HepG2 (cell line): Measurements from ENCODE around the gene BTBD19. TPM values are rescaled to one million over a fixed set of nuclear protein-coding genes. Genes with fewer than 3 reads are reported as not detected.

Source experiments
- ARID2 ChIP-seq: sonication (generic); formaldehyde crosslinking; IDR thresholded peaks from 2 replicates; pipeline ENCODE4 v1.8.1; 2022; ENCODE audit warnings: mild to moderate bottlenecking, missing genetic modification reagents, borderline replicate concordance
- ATRX ChIP-seq: sonication (generic); formaldehyde crosslinking; IDR thresholded peaks from 2 replicates; pipeline ENCODE4 v1.4.0; 2020; ENCODE audit warnings: missing genetic modification reagents, borderline replicate concordance
- DNMT1 ChIP-seq: sonication (generic); formaldehyde crosslinking; IDR thresholded peaks from 2 replicates; pipeline ENCODE4 v1.5.1; 2020; ENCODE audit warnings: mild to moderate bottlenecking, missing genetic modification reagents
- TBX2 ChIP-seq: sonication (generic); formaldehyde crosslinking; IDR thresholded peaks from 2 replicates; pipeline ENCODE4 v1.5.0; 2020; ENCODE audit warnings: missing genetic modification reagents, mild to moderate bottlenecking, borderline replicate concordance
- TCF7 ChIP-seq: sonication (generic); IDR thresholded peaks from 2 replicates; pipeline ENCODE4 v1.6.1; 2016; ENCODE audit warnings: antibody characterized with exemption, low read depth
- TFAP4 ChIP-seq: sonication (generic); IDR thresholded peaks from 2 replicates; pipeline ENCODE4 v1.6.1; 2016; ENCODE audit warnings: low read depth, borderline replicate concordance
- XBP1 ChIP-seq: sonication (generic); formaldehyde crosslinking; IDR thresholded peaks from 2 replicates; pipeline ENCODE4 v1.5.0; 2020; ENCODE audit warnings: missing genetic modification reagents
- YEATS2 ChIP-seq: sonication (generic); formaldehyde crosslinking; IDR thresholded peaks from 2 replicates; pipeline ENCODE4 v1.4.0; 2020; ENCODE audit warnings: missing genetic modification reagents, borderline replicate concordance
- YY1 ChIP-seq: IDR thresholded peaks from 2 replicates; pipeline ENCODE4 v1.6.1; 2011; ENCODE audit warnings: low read length, low read depth, moderate library complexity, mild to moderate bottlenecking; ENCODE audit not compliant: insufficient read depth, insufficient replicate concordance
- ZBTB14 ChIP-seq: sonication (generic); formaldehyde crosslinking; IDR thresholded peaks from 2 replicates; pipeline ENCODE4 v1.4.0; 2020; ENCODE audit warnings: missing genetic modification reagents
- ZMYM4 ChIP-seq: sonication (generic); formaldehyde crosslinking; IDR thresholded peaks from 2 replicates; pipeline ENCODE4 v1.8.1; 2023; ENCODE audit warnings: mild to moderate bottlenecking, missing genetic modification reagents
- ZNF205 ChIP-seq: IDR thresholded peaks from 2 replicates; pipeline ENCODE4 v1.6.1; 2018; ENCODE audit warnings: missing biosample characterization, missing genetic modification reagents
- ZNF276 ChIP-seq: sonication (generic); formaldehyde crosslinking; IDR thresholded peaks from 2 replicates; pipeline ENCODE4 v1.4.0; 2020; ENCODE audit warnings: mild to moderate bottlenecking, low read depth, missing genetic modification reagents
- ZNF326 ChIP-seq: sonication (generic); formaldehyde crosslinking; IDR thresholded peaks from 2 replicates; pipeline ENCODE4 v1.4.0; 2020; ENCODE audit warnings: missing genetic modification reagents, borderline replicate concordance
- ZNF639 ChIP-seq: conservative IDR thresholded peaks from 2 replicates; pipeline ENCODE4 v1.6.1; 2018; ENCODE audit warnings: missing genetic modification reagents
- ZNF709 ChIP-seq: sonication (generic); formaldehyde crosslinking; IDR thresholded peaks from 2 replicates; pipeline ENCODE4 v1.5.0; 2020; ENCODE audit warnings: mild to moderate bottlenecking, missing genetic modification reagents
- polyA plus RNA-seq, 8 experiments: library from polyadenylated mRNA; depleted of rRNA in 3 of 8; stranded (reverse) in 7 of 8; unstranded in 1 of 8; fragments of >200 nt; fragmentation: Illumina TruSeq in 4 of 8; extraction: Trizol in 4 of 8; gene quantifications; 2 replicates each; pipeline versions ENCODE4 v1.2.1 to v1.2.3, GENCODE V29; 2011 to 2016; ENCODE audit warnings: low read depth in 4 of 8, missing spikeins in 1 of 8, mixed read lengths in 1 of 8; ENCODE audit not compliant: insufficient read depth in 1 of 8
- total RNA-seq, 5 experiments: library from RNA; depleted of rRNA; stranded (reverse); fragments of >200 nt; fragmentation: Illumina TruSeq; extraction: Trizol; gene quantifications; 2 replicates each; pipeline ENCODE4 v1.2.3, GENCODE V29; 2016; ENCODE audit warnings: low read depth in 1 of 5
- TF ChIP-seq, protein P1 (sequence below): sonication (generic); formaldehyde crosslinking; IDR thresholded peaks from 2 replicates; pipeline ENCODE4 v1.8.0; 2022; ENCODE audit warnings: missing genetic modification reagents, mild to moderate bottlenecking, borderline replicate concordance
- TF ChIP-seq, protein P2 (sequence below): sonication (generic); formaldehyde crosslinking; IDR thresholded peaks from 2 replicates; pipeline ENCODE4 v1.8.1; 2023; ENCODE audit warnings: mild to moderate bottlenecking, missing genetic modification reagents
- TF ChIP-seq, protein P3 (sequence below): sonication (generic); formaldehyde crosslinking; IDR thresholded peaks from 2 replicates; pipeline ENCODE4 v1.8.1; 2023; ENCODE audit warnings: missing genetic modification reagents, mild to moderate bottlenecking, borderline replicate concordance

The BTBD19 gene
- total and polyA plus RNA-seq, 2 of the 13 experiments (the other 11 are each of a cell fraction or from before 2014, with no cell fraction given), result 2.7 to 6.7 TPM

GRCh38 chr1:44826375-44827196 is 18.3 kb downstream of the BTBD19 start (continued):
- TF ChIP-seq ZNF276 (CRISPR knock-in tag), result peak; percentile 49
- TF ChIP-seq ZNF639, result no peak; the same call in 1 of the 2 replicates
- TF ChIP-seq ZBTB14 (CRISPR knock-in tag), result no peak
- no peak for TF ChIP-seq DNMT1 (CRISPR knock-in tag)
- TF ChIP-seq ZNF326, result no peak
- TF ChIP-seq, protein P1, sequence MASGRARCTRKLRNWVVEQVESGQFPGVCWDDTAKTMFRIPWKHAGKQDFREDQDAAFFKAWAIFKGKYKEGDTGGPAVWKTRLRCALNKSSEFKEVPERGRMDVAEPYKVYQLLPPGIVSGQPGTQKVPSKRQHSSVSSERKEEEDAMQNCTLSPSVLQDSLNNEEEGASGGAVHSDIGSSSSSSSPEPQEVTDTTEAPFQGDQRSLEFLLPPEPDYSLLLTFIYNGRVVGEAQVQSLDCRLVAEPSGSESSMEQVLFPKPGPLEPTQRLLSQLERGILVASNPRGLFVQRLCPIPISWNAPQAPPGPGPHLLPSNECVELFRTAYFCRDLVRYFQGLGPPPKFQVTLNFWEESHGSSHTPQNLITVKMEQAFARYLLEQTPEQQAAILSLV (CRISPR knock-in tag), result no peak; the same call in 1 of the 2 replicates
- TF ChIP-seq TCF7, result no peak
- peak; percentile 39 for TF ChIP-seq YY1
- TF ChIP-seq ZNF205 (CRISPR knock-in tag), result 0 out of 2 replicates have a peak, but pooled peaks have one; percentile 45
- no peak; the same call in 1 of the 2 replicates for TF ChIP-seq ZMYM4 (CRISPR knock-in tag)
- 0 out of 2 replicates have a peak, but pooled peaks have one; percentile 12 for TF ChIP-seq ZNF709
- TF ChIP-seq, protein P2, sequence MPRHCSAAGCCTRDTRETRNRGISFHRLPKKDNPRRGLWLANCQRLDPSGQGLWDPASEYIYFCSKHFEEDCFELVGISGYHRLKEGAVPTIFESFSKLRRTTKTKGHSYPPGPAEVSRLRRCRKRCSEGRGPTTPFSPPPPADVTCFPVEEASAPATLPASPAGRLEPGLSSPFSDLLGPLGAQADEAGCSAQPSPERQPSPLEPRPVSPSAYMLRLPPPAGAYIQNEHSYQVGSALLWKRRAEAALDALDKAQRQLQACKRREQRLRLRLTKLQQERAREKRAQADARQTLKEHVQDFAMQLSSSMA (CRISPR knock-in tag), result no peak
- TF ChIP-seq ARID2 (CRISPR knock-in tag), result 0 out of 2 replicates have a peak, but pooled peaks have one; percentile 43
- TF ChIP-seq TFAP4, result no peak
- TF ChIP-seq YEATS2 (CRISPR knock-in tag), result peak; percentile 69; the same call in 1 of the 2 replicates
- TF ChIP-seq TBX2 (CRISPR knock-in tag), result peak; percentile 54; the same call in 1 of the 2 replicates
- TF ChIP-seq XBP1 (CRISPR knock-in tag), result no peak
- no peak for TF ChIP-seq ATRX (CRISPR knock-in tag)
- TF ChIP-seq, protein P3, sequence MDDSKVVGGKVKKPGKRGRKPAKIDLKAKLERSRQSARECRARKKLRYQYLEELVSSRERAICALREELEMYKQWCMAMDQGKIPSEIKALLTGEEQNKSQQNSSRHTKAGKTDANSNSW (CRISPR knock-in tag), result no peak
